ENCODE measurements around the gene PDE7B. TPM values are rescaled to one million over a fixed set of nuclear protein-coding genes. Genes with fewer than 3 reads are reported as not detected.

The PDE7B gene
- total RNA-seq, 2 experiments from 2014 or later, result 0.58 to 0.68 TPM

GRCh38 chr6:136160250-136160649 is 308.7 kb downstream of the PDE7B start:
- Mint-ChIP-seq H3K36me3 (ENCODE audit: low read depth) (no peaks in the 10 kb centered on the region), H3K4me3 (no peak overlapping the region), H3K27ac (no peak overlapping the region), H3K9me3 (peaks cover 7% of the 10 kb centered on the region), H3K27me3 (no peaks in the 10 kb centered on the region), H3K4me1 (ENCODE audit: low read depth) (no peaks in the 10 kb centered on the region)
- POLR2A ChIA-PET, result interaction anchor here (0.5 kb wide), 1 partner anchor 845 kb away, joined by 3 read pairs; no protein-coding TSS in a partner anchor
- no peak for TF ChIP-seq CTCF (IDR thresholded peaks at IDR 0.05)
- no peak for ATAC-seq
- CTCF ChIA-PET, result no interaction called here
- intact Hi-C loops (cut with micrococcal nuclease), result no loop called here
- no peak for DNase-seq

GRCh38 chr6:136161950-136162349 is 310.4 kb downstream of the PDE7B start:
- H3K27ac Mint-ChIP-seq, result no peak overlapping the region
- H3K4me3 Mint-ChIP-seq, result no peak overlapping the region
- H3K27me3 Mint-ChIP-seq, result peaks cover 1% of the 10 kb centered on the region
- intact Hi-C loops (cut with micrococcal nuclease), result no loop called here
- ChIA-PET POLR2A (interaction anchor here (1.0 kb wide), 1 partner anchor 20 kb away, joined by 3 read pairs; no protein-coding TSS in a partner anchor), CTCF (no interaction called here)
- H3K36me3 Mint-ChIP-seq (ENCODE audit: low read depth), result peaks cover 1% of the 10 kb centered on the region
- H3K9me3 Mint-ChIP-seq, result peaks cover 9% of the 10 kb centered on the region
- DNase-seq (no peak), ATAC-seq (no peak)
- TF ChIP-seq CTCF (IDR thresholded peaks at IDR 0.05), result no peak
- no peaks in the 10 kb centered on the region for H3K4me1 Mint-ChIP-seq (ENCODE audit: low read depth)

GRCh38 chr6:136163260-136163659 is 311.8 kb downstream of the PDE7B start:
- Mint-ChIP-seq H3K27me3 (peaks cover 2% of the 10 kb centered on the region), H3K36me3 (ENCODE audit: low read depth) (peaks cover 2% of the 10 kb centered on the region), H3K4me3 (no peak overlapping the region), H3K27ac (no peak overlapping the region), H3K4me1 (ENCODE audit: low read depth) (no peaks in the 10 kb centered on the region), H3K9me3 (peaks cover 10% of the 10 kb centered on the region)
- TF ChIP-seq CTCF (IDR thresholded peaks at IDR 0.05), result no peak
- intact Hi-C loops (cut with micrococcal nuclease), result no loop called here
- ATAC-seq, result no peak
- ChIA-PET CTCF (no interaction called here), POLR2A (no interaction called here)
- no peak for DNase-seq

GRCh38 chr6:136166815-136167214 is 315.3 kb downstream of the PDE7B start:
- DNase-seq (no peak), ATAC-seq (no peak)
- H3K36me3 Mint-ChIP-seq (ENCODE audit: low read depth), result peaks cover 2% of the 10 kb centered on the region
- no peak for TF ChIP-seq CTCF (IDR thresholded peaks at IDR 0.05)
- H3K9me3 Mint-ChIP-seq, result peaks cover 10% of the 10 kb centered on the region
- H3K27me3 Mint-ChIP-seq, result peaks cover 2% of the 10 kb centered on the region
- ChIA-PET CTCF (no interaction called here), POLR2A (no interaction called here)
- no peak overlapping the region for H3K27ac Mint-ChIP-seq
- no peak overlapping the region for H3K4me3 Mint-ChIP-seq
- no peaks in the 10 kb centered on the region for H3K4me1 Mint-ChIP-seq (ENCODE audit: low read depth)
- intact Hi-C loops (cut with micrococcal nuclease), result no loop called here

GRCh38 chr6:136169394-136170148 is 318.1 kb downstream of the PDE7B start:
- Mint-ChIP-seq H3K36me3 (ENCODE audit: low read depth) (peaks cover 2% of the 10 kb centered on the region), H3K4me1 (ENCODE audit: low read depth) (no peaks in the 10 kb centered on the region), H3K27ac (no peak overlapping the region), H3K27me3 (peaks cover 4% of the 10 kb centered on the region), H3K9me3 (peaks cover 3% of the 10 kb centered on the region), H3K4me3 (no peak overlapping the region)
- intact Hi-C loops (cut with micrococcal nuclease), result no loop called here
- ChIA-PET CTCF (no interaction called here), POLR2A (no interaction called here)
- no peak for ATAC-seq
- no peak for DNase-seq
- no peak for TF ChIP-seq CTCF (IDR thresholded peaks at IDR 0.05)
